ENCODE data around the gene CIAO3. TPM values are rescaled to one million over a fixed set of nuclear protein-coding genes. Genes with fewer than 3 reads are reported as not detected.

The CIAO3 gene
- total RNA-seq, 2 donors from 2014 or later = 23.3 to 25.5 TPM

GRCh38 chr16:700684-701584 is 39.9 kb downstream of the CIAO3 start:
- H3K4me3 ChIP-seq = no peak overlapping the region
- H3K27me3 ChIP-seq = peaks cover 4 to 39% of the 10 kb centered on the region in 2 donors
- no peaks in the 10 kb centered on the region for H3K36me3 ChIP-seq
- no peak overlapping the region for H3K27ac ChIP-seq
- no peak for DNase-seq (ENCODE audit: low spot score)
- TF ChIP-seq CTCF (IDR thresholded peaks at IDR 0.05) = no peak
- H3K4me1 ChIP-seq = peaks cover 0 to 20% of the 10 kb centered on the region in 2 donors
- H3K9me3 ChIP-seq = no peaks in the 10 kb centered on the region

- H3K27ac ChIP-seq = no peak overlapping the region
- DNase-seq (ENCODE audit: low spot score) = no peak
- H3K9me3 ChIP-seq = no peaks in the 10 kb centered on the region
- TF ChIP-seq CTCF (IDR thresholded peaks at IDR 0.05) = no peak
- H3K4me1 ChIP-seq = peaks cover 0 to 30% of the 10 kb centered on the region in 2 donors
- no peaks in the 10 kb centered on the region for H3K36me3 ChIP-seq
- no peak overlapping the region for H3K4me3 ChIP-seq
- H3K27me3 ChIP-seq = peaks cover 17 to 43% of the 10 kb centered on the region in 2 donors
These were observed 41.7 kb downstream of the CIAO3 start for GRCh38 chr16:698911-699671.

- no peak overlapping the region for H3K27ac ChIP-seq
These were observed 45.3 kb downstream of the CIAO3 start for GRCh38 chr16:695355-696089.

GRCh38 chr16:694863-695354 is 45.9 kb downstream of the CIAO3 start:
- peaks cover 17 to 25% of the 10 kb centered on the region in 2 donors for H3K27me3 ChIP-seq
- TF ChIP-seq CTCF (IDR thresholded peaks at IDR 0.05) = no peak
- H3K36me3 ChIP-seq = no peaks in the 10 kb centered on the region
- no peak overlapping the region for H3K27ac ChIP-seq
- H3K9me3 ChIP-seq = no peaks in the 10 kb centered on the region
- H3K4me1 ChIP-seq = peaks cover 0 to 29% of the 10 kb centered on the region in 2 donors
- no peak for DNase-seq (ENCODE audit: low spot score)
- H3K4me3 ChIP-seq = peak overlapping the region in 1 of 2 donors; percentile 21

More at GRCh38 chr16:695355-696089, 45.3 kb downstream of the CIAO3 start:
- no peak for DNase-seq (ENCODE audit: low spot score)
- TF ChIP-seq CTCF (IDR thresholded peaks at IDR 0.05) = no peak
- no peaks in the 10 kb centered on the region for H3K36me3 ChIP-seq
- H3K4me3 ChIP-seq = peak overlapping the region in 1 of 2 donors; percentile 21
- no peaks in the 10 kb centered on the region for H3K9me3 ChIP-seq
- H3K27me3 ChIP-seq = peaks cover 17 to 28% of the 10 kb centered on the region in 2 donors
- peaks cover 0 to 33% of the 10 kb centered on the region in 2 donors for H3K4me1 ChIP-seq

GRCh38 chr16:694187-694862 is 46.5 kb downstream of the CIAO3 start:
- no peaks in the 10 kb centered on the region for H3K36me3 ChIP-seq
- H3K27me3 ChIP-seq = peaks cover 17 to 25% of the 10 kb centered on the region in 2 donors
- peak overlapping the region in 1 of 2 donors; percentile 21 for H3K4me3 ChIP-seq
- no peak for TF ChIP-seq CTCF (IDR thresholded peaks at IDR 0.05)
- H3K4me1 ChIP-seq = peaks cover 0 to 35% of the 10 kb centered on the region in 2 donors
- no peak overlapping the region for H3K27ac ChIP-seq
- no peaks in the 10 kb centered on the region for H3K9me3 ChIP-seq
- DNase-seq (ENCODE audit: low spot score) = no peak
